Measurements from ENCODE around the gene NECTIN2.
"Not testable (repeated sequence)": the region's sequence is repeated elsewhere in the genome, so short reads cannot be mapped to it uniquely, and the experiment has no call there.

The NECTIN2 gene

DNA sequence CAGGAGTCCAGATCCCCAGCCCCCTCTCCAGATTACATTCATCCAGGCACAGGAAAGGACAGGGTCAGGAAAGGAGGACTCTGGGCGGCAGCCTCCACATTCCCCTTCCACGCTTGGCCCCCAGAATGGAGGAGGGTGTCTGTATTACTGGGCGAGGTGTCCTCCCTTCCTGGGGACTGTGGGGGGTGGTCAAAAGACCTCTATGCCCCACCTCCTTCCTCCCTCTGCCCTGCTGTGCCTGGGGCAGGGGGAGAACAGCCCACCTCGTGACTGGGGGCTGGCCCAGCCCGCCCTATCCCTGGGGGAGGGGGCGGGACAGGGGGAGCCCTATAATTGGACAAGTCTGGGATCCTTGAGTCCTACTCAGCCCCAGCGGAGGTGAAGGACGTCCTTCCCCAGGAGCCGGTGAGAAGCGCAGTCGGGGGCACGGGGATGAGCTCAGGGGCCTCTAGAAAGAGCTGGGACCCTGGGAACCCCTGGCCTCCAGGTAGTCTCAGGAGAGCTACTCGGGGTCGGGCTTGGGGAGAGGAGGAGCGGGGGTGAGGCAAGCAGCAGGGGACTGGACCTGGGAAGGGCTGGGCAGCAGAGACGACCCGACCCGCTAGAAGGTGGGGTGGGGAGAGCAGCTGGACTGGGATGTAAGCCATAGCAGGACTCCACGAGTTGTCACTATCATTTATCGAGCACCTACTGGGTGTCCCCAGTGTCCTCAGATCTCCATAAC lies 59.5 kb downstream of the NECTIN2 start, which contains the start of gene APOE:
TSS of gene APOE (plus strand) at position 360 of the 724 bp plus-strand sequence. CDS start 829 bp downstream, outside the sequence.
- DNase-seq, result peak in 40 of 56 donors; percentile 6 to 75 (median 42)

DNA sequence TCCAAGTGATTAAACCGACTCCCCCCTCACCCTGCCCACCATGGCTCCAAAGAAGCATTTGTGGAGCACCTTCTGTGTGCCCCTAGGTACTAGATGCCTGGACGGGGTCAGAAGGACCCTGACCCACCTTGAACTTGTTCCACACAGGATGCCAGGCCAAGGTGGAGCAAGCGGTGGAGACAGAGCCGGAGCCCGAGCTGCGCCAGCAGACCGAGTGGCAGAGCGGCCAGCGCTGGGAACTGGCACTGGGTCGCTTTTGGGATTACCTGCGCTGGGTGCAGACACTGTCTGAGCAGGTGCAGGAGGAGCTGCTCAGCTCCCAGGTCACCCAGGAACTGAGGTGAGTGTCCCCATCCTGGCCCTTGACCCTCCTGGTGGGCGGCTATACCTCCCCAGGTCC lies 61.5 kb downstream of the NECTIN2 start:
- DNase-seq, result no peak

DNA sequence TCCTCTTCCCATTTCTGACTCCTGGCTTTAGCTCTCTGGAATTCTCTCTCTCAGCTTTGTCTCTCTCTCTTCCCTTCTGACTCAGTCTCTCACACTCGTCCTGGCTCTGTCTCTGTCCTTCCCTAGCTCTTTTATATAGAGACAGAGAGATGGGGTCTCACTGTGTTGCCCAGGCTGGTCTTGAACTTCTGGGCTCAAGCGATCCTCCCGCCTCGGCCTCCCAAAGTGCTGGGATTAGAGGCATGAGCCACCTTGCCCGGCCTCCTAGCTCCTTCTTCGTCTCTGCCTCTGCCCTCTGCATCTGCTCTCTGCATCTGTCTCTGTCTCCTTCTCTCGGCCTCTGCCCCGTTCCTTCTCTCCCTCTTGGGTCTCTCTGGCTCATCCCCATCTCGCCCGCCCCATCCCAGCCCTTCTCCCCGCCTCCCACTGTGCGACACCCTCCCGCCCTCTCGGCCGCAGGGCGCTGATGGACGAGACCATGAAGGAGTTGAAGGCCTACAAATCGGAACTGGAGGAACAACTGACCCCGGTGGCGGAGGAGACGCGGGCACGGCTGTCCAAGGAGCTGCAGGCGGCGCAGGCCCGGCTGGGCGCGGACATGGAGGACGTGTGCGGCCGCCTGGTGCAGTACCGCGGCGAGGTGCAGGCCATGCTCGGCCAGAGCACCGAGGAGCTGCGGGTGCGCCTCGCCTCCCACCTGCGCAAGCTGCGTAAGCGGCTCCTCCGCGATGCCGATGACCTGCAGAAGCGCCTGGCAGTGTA lies 62.2 kb downstream of the NECTIN2 start:
- no peak for DNase-seq

DNA sequence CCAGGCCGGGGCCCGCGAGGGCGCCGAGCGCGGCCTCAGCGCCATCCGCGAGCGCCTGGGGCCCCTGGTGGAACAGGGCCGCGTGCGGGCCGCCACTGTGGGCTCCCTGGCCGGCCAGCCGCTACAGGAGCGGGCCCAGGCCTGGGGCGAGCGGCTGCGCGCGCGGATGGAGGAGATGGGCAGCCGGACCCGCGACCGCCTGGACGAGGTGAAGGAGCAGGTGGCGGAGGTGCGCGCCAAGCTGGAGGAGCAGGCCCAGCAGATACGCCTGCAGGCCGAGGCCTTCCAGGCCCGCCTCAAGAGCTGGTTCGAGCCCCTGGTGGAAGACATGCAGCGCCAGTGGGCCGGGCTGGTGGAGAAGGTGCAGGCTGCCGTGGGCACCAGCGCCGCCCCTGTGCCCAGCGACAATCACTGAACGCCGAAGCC lies 62.8 kb downstream of the NECTIN2 start:
- DNase-seq, result no peak

DNA sequence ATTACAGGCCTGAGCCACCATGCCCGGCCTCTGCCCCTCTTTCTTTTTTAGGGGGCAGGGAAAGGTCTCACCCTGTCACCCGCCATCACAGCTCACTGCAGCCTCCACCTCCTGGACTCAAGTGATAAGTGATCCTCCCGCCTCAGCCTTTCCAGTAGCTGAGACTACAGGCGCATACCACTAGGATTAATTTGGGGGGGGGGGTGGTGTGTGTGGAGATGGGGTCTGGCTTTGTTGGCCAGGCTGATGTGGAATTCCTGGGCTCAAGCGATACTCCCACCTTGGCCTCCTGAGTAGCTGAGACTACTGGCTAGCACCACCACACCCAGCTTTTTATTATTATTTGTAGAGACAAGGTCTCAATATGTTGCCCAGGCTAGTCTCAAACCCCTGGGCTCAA lies 63.7 kb downstream of the NECTIN2 start:
- no peak for DNase-seq

DNA sequence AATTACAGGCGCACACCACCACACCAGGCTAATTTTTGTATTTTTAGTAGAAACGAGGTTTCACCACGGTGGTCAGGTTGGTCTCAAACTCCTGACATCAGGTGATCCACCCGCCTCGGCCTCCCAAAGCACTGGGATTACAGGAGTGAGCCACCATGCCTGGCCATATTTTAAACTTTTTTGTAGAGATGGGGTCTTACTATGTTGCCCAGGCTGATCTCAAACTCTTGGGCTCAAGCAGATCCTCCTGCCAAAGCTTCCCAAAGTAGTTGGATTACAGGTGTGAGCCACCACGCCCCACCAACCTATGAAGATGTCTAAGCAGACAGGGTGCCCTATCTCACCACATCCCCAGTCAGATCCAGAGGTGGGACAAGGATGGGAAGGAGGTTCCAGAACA lies 65.8 kb downstream of the NECTIN2 start:
- DNase-seq, result not testable (repeated sequence)

DNA sequence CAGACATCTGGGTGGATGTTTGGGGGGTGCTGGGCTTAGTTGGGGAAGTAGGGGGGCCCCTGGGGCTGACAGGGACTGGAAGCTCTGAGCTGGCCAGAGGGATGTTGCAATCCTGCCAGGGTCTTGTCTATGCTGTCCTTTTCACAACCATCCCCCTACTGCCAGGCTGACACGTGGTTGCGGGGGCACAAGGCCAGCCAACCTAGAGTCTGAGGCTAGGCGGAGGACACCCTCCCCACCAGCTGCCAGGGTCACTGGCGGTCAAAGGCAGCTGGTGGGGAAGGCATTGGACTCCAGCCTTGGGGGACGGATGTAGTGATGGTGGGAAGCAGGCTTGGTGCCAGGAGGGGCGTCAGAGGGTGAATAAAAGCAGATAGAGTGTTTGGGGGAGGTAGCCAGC lies 66.8 kb downstream of the NECTIN2 start:
- peak in 54 of 56 donors; percentile 29 to 94 (median 78) for DNase-seq

DNA sequence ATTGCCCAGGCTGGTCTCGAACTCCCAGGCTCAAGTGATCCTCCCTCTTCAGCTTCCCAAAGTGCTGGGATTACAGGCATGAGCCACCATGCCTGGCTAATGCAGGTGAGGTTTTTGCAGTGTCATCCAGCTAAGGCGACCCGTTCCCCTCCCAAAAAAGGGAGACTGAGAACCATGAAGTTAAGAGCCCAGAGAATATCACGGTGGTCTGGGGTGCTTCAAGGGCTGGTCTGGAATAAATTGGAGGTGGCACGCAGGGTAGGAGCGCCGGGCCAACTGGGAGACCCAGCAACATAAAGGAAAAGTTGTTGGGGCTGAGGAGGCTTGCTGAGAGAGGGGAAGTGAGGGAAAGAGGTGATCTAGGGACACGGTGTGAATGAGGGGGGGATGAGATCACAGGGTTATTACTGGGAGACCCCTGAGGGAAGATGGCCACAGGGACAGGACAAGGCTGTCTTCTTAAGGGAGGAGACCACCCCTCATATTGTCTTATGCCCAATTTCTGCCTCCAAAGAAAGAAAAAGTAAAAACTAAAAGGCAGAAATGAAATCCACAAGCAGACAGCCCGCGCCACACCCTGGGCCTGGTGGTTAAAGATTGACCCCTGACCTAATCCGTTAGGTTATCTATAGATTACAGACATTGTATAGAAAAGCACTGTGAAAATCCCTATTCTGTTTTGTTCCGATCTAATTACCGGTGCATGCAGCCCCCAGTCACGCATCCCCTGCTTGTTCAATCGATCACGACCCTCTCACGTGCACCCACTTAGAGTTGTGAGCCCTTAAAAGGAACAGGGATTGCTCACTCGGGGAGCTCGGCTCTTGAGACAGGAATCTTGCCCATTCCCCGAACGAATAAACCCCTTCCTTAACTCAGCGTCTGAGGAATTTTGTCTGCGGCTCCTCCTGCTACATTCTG lies 67.7 kb downstream of the NECTIN2 start:
- peak in 2 of 56 donors; percentile 7 to 27 for DNase-seq

DNA sequence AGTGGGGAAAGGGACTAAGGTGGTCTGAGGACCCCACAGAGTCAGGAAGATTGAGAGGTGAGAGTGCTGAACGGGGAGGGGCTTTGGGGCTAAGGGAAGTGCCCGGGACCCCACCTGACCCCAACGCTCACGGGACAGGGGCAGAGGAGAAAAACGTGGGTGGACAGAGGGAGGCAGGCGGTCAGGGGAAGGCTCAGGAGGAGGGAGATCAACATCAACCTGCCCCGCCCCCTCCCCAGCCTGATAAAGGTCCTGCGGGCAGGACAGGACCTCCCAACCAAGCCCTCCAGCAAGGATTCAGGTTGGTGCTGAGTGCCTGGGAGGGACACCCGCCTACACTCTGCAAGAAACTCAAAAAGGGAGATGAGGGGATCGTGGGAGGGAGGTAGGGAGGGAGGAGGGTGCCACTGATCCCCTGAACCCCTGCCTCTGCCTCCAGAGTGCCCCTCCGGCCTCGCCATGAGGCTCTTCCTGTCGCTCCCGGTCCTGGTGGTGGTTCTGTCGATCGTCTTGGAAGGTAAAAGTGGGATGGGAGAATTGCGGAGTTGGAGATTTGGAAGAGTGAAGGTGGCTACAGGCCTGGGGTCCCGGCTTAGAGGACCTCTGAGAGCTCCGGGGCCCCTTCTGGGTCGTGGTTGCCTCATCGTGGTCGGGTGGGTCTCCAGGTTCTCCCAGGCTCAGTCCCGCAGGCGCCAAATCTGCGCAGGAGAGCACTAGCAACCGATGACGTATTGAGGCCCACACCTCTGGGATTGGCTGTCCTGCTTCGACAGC lies 68.5 kb downstream of the NECTIN2 start, which contains the start of gene APOC1:
TSS of gene APOC1 (plus strand) at position 176 of the 774 bp plus-strand sequence. CDS start at position 460, 284 bp downstream.
- peak; percentile 13 to 89 (median 67) for DNase-seq

DNA sequence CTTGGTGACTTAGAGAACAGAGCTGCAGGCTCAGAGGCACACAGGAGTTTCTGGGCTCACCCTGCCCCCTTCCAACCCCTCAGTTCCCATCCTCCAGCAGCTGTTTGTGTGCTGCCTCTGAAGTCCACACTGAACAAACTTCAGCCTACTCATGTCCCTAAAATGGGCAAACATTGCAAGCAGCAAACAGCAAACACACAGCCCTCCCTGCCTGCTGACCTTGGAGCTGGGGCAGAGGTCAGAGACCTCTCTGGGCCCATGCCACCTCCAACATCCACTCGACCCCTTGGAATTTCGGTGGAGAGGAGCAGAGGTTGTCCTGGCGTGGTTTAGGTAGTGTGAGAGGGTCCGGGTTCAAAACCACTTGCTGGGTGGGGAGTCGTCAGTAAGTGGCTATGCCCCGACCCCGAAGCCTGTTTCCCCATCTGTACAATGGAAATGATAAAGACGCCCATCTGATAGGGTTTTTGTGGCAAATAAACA lies 78.2 kb downstream of the NECTIN2 start:
- no peak for DNase-seq

DNA sequence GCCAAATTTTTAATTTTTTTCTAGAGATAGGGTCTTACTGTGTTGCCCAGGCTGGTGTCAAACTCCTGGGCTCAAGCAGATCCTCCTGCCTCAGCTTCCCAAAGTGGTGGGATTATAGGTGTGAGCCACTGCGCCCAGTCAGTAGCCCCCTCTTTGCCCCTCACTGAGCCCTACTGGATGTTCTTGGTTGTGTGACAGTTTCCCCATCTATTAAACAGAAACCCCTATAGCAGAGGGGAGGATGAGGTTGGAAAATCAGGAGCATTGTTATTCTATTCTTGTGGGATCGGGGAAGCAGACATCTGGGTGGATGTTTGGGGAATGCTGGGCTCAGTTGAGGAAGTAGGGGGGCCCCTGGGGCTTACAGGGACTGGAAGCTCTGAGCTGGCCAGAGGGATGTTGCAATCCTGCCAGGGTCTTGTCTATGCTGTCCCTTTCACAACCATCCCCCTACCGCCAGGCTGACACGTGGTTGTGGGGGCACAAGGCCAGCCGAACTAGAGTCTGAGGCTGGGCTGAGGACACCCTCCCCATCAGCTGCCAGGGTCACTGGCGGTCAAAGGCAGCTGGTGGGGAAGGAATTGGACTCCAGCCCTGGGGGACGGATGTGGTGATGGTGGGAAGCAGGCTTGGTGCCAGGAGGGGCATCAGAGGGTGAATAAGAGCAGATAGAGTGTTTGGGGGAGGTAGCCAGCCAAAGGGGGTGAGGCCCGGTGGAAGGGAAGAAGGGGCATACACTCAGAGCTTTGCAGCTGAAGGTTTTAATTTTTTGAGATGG lies 79.2 kb downstream of the NECTIN2 start:
- peak in 55 of 56 donors; percentile 12 to 93 (median 82) for DNase-seq

DNA sequence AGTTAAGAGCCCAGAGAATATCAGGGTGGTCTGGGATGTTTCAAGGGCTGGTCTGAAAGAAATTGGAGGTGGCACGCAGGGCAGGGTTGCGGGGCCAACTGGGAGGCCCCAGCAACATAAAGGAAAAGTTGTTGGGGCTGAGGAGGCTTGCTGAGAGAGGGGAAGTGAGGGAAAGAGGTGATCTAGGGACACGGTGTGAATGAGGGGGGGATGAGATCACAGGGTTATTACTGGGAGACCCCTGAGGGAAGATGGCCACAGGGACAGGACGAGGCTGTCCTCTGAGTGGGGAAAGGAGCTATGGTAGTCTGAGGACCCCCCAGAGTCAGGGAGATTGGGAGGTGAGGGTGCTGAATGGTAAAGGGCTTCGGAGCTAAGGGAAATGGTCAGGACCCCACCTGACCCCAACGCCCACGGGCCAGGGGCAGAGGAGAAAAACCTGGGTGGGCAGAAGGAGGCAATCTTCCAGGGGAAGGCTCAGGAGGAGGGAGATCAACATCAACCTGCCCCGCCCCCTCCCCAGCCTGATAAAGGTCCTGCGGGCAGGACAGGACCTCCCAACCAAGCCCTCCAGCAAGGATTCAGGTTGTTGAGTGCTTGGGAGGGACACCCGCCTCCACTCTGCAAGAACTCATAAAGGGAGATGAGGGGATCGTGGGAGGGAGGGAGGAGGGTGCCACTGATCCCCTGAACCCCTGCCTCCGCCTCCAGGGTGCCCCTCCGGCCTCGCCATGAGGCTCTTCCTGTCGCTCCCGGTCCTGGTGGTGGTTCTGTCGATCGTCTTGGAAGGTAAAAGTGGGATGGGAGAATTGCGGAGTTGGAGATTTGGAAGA lies 80.4 kb downstream of the NECTIN2 start:
- DNase-seq, result peak in 1 of 56 donors; percentile 35

DNA sequence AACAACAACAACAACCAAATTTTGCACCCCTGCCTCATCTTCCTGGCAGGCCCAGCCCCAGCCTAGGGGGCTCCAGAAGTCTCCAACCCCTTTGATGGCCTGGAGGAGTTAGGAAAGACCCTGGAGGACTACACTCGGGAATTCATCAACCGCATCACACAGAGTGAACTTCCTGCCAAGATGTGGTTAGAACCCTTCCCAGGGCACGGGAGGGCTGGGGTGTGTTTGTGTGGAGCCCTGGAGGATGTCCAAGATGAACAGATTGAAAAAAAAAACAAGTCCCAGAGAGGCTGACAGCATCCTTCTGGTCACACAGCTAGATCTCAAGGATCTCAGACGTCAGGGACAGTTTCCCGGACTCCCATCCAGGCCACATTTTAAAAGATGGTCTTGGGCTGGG lies 81.6 kb downstream of the NECTIN2 start:
- DNase-seq, result no peak

DNA sequence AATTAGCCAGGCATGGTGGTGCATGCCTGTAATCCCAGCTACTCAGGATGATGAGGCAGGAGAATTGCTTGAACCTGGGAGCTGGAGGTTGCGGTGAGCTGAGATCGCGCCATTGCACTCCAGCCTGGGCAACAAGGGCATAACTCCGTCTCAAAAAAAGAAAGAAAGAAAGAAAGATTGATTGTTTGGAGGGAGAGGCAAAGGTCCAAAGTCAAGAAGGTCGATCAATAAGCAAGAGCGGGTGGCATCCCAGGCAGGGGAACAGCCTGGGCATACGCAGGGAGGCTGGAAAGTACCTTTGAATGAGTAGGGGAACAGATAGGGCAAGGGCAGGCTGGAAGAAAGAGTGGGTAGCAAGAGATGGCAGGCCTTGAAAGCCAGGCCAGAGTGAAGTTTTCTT lies 84.0 kb downstream of the NECTIN2 start:
- no peak for DNase-seq

DNA sequence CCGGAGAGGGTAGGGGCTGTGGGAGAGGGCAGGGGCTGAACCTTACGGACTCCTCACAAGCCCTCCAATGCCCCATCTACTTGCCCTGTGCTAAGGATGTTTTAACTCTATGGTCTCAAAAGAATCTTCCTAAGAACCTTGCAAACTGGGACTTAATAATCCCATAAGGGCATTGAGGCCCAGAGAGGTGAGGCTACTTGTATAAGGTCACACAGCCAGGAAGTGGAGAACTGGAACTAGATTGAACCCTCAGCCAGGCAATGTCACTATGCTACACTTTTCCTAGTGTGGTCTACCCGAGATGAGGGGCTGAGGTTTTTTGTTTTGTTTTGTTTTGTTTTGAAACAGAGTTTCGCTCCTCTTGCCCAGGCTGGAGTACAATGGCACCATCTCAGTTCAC lies 85.4 kb downstream of the NECTIN2 start:
- no peak for DNase-seq

Data from amygdala (tissue), 56 donors.